Stimulated activated CD4-positive, alpha-beta T cell treated with anti-CD3 and anti-CD28 coated beads, Interleukin-2, amount 100 ng/mL, for 24 hours (primary cell): ENCODE results near the gene GPC2.
A peak's percentile ranks its signal among the peaks of the same experiment; 100 is the strongest.

ENCODE experiments used
- DNase-seq, 2 donors: peaks; one replicate each; pipeline ENCODE4 v3.0.0-alpha.2; 2020

The GPC2 gene

DNA sequence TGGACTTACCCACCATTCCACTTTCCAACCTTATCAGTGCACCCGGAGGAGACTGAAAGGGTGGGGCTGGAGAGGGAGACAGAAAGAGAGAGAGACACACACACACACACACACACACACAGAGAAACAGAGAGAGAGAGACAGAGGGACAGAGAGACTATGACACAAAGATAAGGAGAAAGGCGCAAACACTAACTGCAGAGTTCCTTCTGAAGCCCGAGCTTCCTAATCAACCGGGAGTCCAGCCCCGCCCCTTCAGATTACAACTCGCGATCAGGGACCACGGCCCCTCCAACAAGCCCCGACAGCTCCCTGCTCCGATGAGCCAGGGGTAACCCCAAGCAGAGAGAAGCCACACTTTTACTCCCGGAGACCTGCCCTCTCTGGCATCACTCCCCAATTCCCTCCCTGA is 9.3 kb downstream of the GPC2 start:
- no peak for DNase-seq

DNA sequence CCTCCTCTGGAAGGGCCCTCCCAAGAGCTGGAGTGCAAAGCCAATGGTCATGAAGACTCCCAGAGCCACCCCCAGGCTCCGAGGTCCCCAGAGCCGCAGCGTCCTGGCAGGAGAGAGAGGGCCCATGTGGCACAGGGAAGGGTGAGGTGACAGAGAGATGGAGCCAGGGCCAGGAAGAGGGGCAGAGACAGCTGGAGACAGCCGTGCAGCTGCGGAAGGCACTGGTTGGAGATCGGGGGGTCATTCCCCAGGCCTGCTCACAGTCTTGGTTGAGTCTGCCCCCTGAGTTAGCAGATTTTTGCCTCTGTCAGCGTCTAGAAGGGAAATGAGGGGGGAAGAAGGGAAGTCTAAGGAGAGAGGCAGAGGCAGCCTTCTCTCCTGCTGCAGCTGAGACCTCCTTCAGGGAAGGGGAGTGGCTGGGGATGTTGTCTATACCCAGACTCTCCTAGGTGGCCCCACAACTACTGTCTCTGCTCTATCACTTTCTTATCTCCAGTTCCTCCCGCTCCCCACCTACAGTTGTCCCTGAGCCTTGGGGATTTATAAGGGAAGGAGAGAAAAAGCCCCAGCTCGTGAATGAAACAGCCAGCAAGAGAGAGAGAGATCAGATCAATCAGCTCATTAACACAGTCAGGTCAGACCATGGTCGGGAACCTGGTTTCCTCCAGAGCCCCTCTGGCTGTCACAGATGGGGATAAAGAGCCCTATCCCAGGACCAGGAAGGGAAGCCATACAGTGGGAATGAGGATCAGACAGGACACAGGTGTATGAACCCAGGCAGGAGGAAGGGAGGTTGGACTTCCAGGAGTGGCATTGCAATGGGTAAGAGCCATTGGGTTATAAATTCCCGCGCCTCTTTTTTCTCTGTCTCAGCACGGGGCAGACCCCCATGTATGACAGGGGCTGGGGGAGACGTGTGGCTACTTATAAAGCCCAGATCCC is 9.9 kb downstream of the GPC2 start:
- no peak for DNase-seq

DNA sequence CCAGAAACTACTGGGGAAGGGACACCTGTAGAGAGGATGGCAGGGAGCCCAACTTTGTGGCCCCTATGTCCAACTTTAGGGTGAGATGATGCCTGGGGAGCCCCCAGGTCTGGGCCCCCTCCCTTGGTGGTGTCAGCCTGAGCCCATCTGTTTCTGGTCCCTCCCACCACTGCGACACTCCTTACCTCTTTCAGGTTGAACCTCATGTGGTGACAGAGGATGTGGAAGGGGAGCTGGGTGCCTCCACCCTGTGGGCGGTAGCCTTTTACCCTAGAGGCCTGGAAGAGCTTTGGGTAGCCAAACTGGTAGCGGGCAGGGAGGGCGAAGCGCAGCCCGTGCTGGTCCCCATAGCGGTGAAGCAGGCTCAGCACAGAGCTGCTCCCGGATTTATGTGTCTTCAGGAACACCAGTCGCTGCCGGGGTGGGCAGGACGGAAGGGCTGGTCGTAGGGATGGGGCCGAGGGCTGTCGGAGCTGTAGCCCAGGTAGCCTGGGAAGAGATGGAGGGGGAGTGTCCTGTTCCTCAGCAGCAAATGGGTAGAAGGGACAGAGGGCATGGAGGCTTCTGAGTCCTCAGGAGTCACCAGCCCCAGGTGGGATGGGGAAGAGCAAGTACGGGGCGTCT is 10.8 kb downstream of the GPC2 start:
- no peak for DNase-seq

DNA sequence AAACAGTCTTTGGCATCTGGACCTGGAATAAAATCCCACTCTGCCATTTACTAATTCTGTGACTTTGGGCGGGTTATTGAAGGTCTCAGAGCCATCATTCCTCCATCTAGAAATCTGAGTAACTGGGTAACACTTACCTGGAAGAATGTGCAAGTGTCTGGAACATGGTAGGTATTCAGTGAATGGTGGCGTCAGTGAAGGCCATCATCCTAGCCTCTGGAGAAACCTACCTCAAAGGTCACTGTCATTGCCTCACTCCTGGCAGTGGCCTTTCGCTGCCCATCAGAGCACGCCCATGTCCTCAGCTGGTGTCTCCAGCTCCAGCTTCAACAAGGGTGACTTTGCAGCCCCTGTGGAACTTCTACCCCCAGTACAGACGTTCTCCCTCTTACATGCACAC is 13.3 kb downstream of the GPC2 start:
- no peak for DNase-seq

DNA sequence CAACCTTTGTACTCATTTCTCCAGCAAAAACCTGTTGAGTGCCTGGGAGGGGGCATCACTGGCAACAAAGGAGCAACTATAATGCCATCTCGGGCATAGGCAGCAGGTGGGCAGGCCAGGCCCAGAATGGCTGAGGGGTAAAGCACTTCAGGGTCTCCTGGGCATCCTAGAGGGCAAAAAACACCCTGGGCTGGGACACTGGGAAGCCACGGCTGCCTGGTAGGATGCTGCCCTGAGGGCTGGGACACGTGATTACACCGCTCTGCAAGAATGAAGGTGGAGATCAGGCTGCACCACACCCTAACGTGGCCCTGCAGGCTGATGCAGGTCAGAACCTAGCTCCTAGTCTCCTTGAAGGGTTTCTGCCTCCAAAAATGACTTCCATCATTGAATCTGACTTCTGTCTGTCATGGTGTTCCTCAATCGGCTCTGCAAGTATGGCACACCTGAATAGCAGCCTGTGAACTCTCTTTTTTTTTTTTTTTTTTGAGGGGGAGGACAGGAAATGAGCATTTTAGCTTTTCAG is 14.1 kb downstream of the GPC2 start:
- DNase-seq: no peak

DNA sequence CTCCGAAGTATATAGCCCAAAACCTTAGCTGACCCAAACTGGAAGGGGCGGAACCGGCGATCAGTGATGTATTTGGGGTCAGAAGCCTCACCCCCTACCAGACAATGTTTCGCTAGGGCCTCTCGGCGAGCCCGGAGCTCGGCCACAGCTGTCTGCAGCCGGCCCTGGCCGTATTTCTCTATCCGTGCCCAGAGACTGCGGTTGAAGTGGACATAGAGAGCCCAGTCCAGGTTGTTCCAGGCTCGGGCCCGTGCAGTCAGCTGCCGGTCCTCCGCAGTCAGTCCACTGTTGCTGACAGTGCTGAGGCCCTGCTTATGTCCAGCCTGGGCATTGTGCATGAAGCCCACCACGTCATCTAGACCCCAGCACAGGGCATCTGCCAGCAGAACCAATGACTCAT is 17.1 kb downstream of the GPC2 start:
- no peak for DNase-seq

DNA sequence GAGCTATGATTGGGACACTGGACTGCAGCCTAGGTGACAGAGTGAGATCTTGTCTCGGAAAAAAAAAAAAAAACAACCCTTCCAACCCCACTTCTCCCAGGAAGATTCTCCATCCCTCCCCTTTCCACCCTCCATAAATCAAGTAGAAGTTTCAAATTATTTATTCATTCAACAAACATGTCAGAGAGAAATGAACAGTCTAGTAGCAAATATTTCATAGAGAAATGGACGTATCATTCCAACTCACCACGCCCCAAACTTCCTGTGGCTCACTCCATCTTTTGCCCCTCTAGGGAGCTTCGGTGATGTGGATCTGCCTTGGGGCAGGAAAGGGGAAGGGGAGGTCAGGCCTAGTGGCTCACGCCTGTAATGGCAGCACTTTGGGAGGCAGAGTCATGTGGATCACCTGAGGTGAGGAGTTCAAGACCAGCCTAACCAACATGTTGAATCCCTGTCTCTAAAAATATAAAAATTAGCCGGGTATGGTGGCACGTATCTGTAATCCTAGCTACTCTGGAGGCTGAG is 18.0 kb downstream of the GPC2 start:
- DNase-seq: no peak

DNA sequence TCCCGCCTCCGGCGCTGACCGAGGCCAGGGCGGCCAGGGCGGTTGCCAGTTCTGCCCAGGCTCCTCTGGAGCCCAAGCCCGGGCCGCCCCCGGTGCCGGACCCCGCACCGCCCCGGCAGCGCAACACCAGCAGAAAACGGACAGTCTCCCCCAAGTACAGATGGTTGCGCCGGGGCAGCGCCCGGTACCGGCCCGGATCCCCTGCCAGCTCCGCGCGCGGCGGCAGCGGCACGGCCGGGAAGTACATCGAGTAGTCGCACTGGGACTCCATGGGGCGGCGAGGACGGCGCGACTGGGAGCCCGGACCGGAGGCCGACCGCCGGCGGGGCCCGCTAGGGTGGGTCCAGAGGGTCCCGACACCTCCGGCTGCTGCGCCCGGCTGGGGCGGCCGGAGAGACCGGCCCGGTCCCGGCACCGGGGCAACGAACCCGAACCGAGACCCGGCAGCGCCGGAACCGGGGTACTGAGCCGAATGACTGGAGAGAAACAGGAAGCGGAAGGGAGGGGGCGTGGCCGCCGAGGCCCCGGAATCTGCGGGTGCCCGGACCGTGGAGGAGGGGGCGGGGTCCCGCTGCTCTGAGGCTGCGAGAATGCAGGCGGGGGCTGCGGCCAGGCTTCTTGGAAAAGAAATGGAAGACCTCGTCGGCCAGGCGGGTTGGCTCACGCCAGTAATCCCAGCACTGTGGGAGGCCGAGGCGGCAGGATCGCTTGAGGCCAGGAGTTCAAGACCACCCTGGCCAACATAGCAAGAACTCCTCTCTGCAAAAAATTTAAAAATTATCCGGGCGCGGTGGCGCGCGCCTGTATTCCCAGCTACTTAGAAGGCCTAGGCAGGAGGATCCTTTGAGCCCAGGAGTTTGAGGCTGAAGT is 18.7 kb downstream of the GPC2 start, which contains the start of gene TRAPPC14:
TSS of gene TRAPPC14 (minus strand) at position 495 of the 870 bp plus-strand sequence. CDS start at position 271, 224 bp downstream.
- peak; percentile 97 to 98 for DNase-seq

DNA sequence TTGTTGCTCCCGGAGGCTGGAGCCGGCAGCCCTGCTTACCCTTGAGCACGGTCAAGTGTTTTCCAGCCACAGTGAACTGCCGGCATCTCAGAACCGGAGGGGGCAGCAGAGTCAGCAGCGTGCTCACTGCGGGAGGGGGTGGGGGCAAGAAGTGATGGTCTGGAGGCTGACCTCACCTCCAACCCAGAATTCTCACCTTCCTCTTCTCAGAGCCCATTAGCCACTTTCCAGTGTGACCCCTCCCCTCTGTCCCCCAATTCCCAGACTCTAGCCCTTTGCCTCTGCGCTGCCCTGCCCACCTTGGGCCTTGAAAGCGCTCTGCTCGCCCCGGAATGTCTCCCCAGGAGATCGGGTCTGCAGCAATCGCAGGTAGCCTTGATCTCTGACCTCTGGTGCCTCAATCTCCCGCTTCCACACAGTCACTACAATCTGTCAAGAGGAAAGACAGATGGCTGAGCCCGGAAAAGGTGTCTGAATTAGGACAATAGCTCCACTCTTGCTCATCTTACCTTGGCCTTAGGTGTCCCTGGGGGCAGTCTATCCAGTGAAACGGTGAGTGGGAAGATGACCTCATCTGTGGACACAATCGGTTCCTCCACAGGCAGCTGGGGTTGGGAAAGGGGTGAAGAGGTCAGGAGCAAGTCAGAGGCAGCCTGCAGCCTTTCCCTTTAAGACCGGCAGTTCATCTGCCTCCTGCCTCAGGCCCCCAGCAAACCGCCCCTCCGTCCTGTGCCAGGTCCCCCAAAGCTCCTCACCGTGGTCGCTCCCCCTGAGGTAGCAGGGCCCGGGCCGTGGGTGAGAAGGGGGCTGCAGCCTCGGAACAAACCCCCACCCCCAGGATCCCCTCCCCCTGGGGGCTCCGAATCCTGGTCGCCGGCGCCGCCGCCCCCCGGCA is 19.6 kb downstream of the GPC2 start:
- no peak for DNase-seq

DNA sequence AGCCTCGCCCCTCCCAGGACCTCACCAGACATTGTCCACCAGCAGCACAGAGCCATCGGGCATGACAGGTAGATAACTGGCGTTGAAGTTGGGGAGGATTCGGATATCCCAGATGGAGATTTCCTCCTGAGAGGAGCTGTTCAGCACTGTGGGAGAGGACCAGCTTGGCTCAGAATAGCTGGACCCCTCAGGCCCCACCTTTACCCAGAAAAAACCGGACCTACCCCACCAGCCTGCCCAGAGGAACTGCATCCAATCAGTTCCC is 20.2 kb downstream of the GPC2 start:
- no peak for DNase-seq

DNA sequence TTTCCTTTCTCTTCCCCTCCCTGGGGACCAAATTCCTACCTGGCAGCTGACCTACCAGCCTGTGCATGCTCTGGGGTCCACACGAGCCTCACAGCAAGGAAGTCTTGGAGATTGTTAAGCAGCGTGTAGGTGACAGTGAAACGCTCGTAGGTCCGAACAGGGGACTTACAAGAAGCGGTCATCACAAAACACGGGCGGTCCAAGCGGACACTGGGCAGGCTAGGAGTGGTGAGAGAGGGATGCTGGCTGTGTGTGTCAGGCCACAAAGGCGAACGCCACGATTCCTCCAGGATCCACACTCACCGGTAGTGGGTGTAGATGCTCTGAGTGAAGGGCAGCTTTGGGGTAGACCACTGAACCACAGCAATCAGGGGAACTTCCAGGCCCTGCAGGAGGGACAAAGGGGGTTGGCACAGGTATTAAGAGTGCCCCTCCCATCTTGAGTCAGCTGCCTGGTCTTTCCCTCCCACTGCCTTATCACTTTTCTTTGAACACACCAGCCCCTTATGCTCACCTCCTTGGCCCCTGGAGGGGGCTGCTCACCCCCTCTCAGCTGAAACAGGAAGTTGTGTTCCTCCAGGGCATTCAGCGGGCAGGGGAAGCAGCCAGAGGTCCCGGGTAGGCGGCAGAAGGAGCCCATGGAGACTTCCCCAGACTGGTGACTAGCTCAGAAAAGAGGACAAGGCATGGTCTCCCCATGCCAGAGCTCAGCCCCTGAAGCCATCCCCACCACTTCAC is 20.7 kb downstream of the GPC2 start:
- no peak for DNase-seq

DNA sequence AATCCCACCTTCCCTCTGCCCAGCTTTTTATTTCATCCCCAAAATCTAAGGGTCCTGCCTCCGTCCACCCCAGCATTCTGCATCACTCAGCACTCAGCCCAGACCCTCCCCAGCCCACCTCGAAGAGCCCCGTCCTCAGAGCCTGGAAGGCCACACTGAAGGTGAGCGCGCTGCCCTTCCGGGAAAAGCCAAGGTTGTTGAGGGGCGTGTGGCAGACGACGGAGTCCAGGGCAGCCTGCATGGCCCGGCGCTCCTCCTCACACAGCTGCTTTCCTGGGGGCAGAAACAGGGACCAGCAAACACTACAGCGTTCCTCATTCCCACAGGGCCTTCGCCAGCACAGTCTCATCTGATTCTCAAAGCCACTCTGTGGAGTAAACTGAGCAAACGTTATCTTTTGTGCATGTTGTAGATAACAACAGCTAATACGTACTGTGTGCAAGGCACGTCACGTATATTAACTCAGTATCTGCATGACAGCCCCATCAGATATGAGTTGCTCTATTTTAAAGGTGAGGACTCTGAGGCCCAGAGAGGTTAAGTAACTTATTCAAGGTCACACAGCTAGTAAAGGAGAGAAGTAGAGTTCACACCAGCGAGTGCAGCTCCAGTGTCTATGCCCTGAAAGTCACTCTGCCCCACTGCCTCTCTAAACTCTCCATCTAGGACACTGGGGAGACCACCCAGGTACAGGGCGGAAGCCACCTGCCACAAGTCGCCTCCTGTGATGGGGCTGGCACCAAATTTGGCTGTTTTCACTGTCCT is 21.4 kb downstream of the GPC2 start:
- no peak for DNase-seq

DNA sequence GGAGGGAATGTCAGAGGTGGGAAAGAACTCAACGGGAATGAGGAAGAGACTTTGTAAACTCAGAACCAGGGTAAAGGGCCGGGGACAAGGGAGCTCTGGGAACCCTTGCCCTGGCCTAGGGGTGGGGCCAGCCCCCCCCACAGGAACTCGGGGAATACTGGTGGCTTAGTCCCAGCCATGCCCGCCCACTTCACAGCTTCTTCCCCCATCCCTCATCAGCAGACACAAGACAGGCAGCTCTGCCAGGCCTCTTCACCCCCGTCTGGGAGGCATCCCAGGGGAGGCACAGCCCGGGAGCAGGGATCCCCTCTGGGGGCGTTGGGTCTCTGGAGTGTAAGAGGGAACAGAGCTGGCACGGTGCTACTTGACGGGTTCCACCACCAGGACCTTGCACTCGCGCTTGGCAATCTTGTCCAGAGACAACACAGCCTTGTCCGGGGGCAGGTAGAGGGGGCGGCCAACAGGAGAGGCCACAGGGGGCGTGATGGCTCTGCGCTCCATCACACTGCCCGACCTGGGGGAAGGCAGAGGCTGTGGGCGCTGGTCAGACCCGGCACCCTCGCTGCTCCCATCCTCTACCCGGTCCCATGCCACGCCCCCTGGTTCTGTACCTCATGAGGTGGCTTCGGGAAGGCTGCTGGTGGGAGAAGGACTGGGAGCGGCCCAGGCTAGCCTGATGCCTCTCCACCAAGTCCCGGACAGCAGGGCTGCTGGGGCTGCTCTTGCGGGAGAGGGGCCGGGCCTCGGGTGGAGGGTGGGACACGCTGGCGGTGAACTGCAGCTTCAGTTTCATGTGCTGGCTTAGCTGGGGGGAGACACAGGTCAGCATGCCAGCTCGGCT is 22.3 kb downstream of the GPC2 start:
- DNase-seq: no peak

DNA sequence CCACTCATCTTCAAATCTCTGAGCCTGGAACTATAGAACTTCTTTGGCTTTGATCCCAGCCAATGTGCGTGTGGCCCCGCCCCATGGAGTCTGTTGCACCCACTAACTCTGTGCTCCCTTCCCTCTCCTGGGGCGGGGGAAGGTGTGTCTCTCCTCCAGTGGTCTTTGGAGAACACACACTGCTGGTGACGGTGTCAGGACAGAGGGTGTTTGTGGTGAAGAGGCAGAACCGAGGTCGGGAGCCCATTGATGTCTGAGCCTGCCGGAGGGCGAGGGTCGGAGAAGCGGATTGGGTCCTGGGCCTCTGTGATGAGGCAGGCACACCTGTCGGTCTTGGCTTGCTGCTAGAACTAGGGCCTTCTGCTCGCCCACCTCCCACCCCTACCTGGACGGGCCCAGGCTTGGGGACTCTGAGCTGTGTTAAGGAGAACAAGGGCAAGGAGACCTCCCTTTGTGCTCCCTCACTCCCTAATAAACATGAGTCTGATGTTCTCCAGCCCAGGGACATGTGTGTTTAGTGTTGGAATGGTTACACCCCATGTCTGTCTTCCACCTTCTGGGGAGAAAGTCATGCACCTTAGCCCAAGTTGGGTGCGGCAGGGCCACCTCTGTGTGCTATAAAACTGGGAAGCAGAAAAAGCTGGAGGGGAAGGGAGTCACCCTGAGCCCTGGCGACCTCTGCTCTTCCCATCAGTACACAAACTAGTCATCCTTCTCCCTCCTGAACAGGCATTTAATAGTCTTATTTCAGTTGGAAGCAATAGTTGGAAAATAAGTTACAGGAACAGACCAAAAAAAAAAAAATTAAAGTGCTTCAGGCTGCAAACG is 23.3 kb downstream of the GPC2 start:
- DNase-seq: no peak

DNA sequence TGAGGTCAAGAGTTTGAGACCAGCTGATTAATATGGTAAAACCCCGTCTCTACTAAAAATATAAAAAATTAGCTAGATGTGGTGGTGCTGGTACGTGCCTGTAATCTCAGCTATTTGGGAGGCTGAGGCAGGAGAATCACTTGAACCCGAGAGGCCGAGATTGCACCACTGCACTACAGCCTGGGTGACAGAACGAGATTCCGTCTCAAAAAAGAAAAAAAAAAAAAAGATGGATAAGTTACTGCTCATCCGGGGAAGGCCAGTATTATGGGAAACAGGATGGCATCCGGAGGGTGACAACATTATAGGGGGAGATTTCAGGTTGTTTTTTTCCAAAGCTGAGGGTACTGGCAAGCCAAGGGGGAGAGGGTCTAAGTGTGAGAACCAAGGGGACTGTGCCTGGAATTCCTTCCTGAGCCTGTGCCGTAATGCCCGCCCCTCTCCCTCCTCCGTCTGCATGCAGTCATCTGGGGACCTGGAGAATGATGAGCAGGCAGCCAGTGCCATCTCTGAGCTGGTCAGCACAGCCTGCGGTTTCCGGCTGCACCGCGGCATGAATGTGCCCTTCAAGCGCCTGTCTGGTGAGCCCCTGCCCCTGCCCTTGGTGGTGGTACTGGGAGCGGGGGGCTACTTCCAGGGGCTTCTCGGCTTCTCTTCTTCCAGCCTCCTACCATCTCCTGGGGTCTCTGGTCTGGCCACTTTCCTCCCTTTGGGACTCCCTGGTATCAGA is 24.1 kb downstream of the GPC2 start:
- DNase-seq: no peak

DNA sequence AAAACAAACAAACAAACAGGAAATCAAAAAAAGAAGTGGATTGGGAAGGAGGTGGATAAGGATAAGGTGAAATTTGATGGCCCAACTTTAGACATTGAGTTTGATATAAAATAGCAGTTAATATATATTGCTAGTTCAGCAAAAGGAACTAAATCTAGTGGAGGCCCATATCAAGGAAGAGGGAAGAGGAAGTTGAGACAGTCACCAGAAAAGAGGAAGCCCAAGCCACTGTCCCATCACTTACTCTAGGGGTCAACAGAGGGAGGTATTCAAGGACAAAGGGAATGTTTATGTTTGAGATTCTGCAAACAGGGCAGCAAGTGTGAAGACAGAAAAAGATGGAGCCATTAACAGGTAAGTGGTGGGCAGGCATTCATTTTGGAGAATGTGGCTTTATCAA is 24.8 kb downstream of the GPC2 start:
- no peak for DNase-seq

DNA sequence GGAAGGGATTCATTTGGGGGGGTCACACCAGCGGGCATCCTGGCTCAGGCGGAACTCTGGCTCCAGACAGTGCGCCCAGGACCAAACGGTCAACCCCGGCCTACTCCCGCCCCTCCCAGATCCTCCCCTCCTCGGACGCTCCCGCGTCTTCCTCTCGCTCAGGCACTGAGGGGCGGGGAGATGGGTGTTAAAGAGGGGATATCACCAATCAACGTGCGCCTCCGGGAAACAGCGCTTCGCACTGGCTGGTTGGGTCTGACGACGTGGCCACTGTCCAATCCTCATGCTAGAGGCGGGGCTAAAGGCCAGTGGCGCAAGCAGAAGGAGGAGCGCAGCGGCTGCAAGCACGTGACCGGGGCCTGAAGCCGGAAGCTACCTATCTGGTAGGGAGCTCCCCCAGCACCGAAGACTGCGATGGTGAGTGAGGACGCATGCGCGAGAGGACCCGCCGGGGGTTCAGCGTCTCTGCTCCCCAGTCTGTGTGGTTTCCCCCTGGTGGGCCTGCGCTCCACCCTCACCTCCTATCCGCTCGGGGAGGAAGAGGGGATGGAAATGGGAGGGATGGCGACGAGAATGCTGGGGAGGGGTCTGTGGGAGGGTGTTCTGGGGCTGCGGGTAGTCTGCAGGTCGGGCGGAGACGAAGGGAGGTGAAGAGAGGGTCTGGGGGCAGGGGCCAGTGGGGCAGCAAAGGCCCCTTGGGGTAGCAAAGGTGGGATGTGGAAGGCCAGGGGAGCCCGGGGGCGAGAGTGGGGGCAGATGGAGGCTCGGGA is 28.4 kb downstream of the GPC2 start, which contains the start of gene LAMTOR4:
TSS of gene LAMTOR4 (plus strand) at position 360 of the 770 bp plus-strand sequence. CDS start at position 415, 55 bp downstream.
- peak; percentile 96 to 97 for DNase-seq
